Measurements from ENCODE around the gene DNAAF5.
A peak's percentile ranks its signal among the peaks of the same experiment; 100 is the strongest.

Gene DNAAF5

DNA sequence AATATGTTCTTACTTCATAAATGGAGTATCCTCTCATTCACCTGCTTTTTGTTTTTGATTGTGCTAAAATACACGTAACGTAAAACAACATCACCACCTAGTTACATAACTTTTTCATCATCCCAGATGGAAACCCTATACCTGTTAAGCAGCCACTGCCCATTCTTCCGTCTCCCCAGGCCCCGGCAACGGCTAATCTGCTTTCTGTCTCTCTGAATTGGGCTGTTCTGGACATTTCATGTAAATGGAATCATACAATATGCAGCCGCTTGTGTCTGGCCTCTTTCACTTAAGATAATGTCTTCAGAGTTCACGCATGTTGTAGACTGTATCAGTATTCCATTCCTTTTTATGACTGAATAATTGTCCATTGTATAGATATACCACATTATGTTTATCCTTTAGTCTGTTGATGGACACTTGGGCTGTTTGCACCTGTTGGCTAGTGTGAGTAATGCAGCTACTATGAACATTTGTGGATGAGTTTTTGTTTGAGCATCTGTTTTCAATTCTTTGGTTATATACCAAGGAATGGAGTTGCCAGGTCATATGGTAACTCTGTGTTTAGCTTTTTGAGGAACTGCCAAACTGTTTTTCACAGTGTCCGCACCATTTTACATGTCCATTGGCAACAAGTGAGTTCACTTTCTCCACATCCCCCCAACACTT lies 91.7 kb downstream of the DNAAF5 start:
- DNase-seq: no peak

DNA sequence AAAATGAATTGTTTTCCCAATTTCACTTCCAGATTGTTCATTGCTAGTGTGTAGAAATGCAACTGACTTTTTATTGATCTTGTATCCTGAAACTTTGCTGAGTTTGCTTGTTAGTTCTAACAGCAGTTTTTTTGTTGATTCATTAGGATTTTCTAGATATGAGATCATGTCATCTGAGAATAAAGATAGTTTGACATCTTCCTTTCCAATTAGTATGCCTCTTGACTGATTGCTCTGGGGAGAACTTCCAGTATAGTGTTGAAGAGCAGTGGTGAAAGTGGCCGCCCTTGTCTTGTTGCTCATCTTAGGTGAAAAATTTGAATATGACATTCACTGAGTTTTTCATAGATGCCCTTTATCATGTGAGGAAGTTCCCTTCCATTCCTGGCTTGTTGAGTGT lies 93.8 kb downstream of the DNAAF5 start:
- no peak for DNase-seq

DNA sequence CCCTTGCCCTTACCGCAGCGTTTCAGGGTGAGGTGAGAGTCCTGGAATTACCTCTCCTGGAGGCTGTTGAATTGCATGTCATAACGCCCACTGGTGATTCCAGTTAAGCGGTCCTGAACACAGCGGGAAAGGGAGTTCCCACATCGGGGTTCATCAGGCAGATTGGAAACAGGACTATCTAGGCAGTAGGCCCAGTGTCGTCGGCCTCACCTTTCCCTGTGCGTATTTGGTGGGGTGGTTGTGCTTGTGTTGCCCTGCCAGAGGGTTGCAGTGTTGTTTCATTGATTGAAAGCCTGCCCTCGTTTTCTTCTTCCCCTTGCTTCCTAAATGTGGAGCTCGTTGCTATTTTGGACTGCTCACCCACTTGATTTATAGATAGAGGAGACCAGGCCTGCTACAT lies 95.2 kb downstream of the DNAAF5 start:
- DNase-seq: no peak

DNA sequence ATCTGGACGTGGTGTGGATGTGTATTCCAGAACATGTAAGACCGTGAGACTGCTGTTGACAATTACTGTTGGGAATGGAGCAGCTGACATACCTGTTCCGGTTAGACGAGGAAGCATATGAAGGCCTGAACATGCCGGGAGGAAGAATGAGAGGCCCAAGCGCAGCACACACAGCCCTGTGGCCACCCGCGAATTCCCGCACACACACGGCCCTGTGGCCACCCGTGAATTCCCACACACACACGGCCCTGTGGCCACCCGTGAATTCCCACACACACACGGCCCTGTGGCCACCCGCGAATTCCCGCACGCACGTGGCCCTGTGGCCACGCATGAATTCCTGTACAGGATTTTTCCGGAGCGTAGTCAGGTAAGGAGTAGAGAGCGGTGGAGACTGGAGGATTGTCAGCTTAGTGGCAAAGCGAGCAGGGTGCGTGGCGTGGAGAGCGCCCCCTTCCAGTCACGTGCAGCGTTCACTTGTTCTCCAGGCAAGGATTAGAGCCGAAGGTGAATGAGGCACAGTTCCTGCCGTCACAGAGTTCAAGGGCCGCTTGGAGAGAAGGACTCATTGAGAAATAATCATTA lies 96.3 kb downstream of the DNAAF5 start:
- no peak for DNase-seq

DNA sequence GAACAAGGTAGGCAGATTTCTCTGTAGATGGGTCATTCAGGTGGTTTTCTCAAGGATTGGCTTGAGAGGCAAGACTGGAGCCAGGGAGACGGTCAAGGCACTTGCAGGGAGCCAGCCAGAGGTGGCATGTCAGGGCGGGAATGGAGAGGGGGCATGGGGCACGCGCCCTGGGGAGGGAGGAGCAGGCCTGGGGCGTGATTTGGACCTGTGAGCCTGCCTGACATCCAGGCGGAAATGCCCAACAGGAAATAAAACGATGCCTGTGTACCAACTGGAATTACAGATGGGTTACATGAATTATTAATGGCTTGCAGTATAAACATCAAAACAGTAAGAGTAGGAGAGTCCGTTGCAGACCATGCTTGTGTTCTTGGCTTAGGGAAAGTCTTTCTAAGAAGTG lies 97.2 kb downstream of the DNAAF5 start:
- no peak for DNase-seq

DNA sequence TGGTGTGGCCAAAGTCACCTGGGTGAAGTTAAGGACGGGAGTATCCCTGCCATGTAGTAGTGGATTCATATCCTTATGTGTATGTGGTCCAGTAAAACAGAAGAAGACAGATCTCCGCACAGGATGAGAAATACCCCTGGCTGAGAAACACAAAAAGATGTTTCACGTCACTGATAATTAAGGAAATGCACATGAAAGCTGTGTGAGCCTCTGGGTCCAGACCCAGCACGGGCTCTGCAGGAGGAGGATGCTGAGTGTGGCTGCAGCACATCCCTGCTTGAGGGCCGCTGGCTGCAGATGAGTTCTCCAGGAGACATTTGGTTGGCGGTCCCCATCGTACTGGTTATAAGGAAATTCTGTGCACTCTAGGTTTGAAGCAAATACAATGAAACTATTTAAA lies 97.6 kb downstream of the DNAAF5 start:
- DNase-seq: no peak

DNA sequence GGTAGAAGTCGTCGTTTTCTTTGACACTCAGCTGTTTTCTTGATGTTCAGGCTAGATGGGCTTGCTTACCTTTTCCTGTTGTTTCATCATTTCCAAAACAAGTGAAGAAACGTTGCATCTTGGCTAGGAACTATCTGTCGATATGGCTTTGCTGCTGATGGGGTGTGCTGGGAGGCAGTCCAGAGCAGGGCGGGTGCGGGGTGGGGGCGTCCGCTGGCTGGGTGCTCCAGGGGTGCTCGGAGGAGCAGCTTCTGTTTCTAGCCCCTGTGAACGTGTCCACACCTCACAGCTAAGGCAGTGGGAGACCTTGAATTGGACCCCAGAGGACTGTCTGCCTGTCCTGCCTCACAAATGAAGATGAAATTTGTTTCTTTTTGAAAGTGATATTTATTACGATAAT lies 98.2 kb downstream of the DNAAF5 start:
- no peak for DNase-seq

DNA sequence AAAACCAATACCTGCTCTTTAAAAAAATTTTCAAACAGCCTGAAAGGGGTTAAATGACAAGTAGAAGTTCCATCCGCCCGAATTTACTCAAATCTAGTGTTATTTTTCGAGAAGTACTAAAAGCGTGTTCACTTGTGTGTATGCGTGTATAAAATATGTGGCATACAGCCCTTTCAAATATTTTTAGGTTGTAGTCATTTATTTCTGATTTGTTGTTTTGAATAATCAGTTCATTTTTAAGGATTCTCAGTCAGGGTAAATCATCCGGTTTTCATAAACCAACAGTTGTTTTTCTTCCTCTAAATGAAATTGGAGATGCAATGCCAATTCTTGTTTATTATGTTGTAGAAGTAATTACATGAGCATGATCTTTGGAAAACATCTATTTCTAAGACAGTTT lies 98.9 kb downstream of the DNAAF5 start:
- DNase-seq: no peak

DNA sequence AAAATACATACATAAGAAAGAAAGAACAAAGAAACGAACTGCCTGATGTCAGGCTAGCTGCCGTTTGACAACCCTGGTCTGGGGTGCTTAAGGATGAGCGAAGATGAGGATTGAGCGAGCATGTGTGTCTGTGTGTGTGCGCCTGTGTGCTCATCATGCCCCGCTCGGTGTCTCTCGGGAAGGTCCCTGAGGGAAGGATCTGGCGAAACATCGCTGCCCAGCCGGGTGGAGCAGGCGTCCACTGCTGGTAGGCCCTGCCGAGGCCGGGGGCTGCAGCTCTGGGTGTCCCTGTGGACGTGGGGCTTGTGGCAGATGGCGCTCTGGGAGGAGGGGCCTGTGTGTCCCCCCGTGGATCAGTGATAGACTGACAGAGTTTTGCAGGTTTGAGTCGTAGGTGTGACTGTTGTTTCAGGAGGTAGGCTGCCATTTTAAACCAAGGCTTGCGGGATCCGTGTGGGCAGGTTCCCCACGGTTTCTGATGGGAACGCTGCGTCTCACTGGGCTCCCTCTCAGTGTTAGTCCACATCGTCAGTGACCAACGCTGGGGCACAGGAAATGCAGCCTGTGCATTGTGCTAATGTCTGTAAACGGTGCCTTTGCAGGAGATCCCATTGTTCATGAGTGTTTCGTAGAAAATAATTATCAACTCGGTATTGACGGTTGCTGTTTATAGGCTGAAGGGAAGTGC lies 99.9 kb downstream of the DNAAF5 start:
- no peak for DNase-seq

DNA sequence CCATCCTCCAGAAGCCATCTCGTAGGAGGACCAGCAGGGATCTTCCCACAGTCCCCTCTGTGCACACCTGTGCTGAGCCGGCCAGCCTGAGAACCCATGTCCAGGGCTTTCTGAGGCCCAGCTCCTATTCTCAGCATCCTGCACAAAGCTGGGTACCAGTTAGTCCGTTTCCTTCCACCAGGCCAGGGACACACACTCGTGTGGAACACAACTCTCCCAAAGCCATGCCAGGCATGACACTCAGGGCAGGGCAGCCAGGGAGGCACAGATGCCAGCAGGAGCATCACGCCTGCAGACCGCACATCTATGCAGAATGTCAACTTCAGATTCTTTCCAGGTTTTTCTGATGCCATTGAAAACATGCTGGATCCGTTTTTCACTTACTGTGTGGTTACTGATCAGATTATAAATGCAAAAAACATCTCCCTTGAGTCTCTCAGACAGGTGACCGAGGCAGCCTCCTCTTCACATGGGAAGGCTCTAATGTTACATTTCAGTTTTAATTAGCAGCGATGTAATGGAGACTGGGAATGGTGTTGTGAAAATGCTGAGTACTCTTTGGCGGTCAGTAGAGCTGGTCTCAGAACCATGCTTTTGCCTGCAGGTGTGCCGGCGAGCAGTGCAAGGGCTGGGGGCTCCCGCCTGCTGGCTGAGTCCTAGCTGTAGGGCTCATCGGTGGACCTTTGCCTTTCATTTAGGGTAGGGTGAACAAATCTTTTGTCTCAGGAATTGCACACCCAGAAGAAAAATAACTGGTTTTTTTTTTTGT lies 102.5 kb downstream of the DNAAF5 start:
- no peak for DNase-seq

DNA sequence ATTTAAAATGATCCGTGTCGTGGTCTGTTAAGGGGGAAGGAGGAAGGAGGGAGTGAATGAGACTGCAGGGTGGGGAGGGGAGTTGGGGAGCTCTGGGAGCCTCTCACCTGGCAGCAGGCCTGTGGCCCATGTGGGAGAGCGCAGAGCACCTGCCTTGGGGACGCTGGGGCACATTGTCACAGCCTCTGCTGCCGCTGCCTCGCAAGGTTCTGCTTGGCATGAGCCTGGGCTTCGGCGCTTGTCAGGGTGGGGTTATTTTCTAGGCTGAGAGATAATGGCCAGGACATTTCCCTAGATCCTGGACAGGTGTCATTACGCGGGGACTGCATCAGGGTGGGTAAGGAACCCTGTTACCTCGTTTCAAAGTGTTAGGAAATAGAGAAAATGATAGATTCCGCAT lies 103.6 kb downstream of the DNAAF5 start:
- DNase-seq: no peak

DNA sequence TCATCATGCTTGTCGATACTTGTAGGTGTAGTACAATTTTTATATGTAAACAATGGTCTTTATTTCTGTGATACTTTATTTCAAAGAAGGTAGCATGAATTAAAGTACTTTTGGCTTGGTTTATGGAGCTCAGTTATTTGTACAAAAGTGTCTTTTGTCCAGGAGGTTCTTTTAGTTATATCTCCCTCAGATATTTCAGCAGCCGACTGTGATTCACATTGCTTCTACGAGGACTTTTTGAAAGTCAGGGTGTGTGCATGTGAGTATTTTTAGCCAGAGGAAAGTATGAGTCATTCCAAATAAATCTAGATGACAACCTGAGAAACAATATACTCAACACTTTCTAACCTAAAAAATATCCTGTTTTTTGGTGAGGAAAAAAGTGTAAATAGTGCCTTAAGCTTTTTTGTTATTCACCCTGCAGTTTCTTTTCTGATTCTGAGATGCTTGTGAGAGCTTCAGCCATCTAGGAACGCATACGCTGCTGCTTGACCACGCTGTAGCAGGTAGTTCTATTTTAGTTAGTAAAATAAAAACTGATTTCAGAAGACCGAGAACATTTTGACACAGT lies 105.2 kb downstream of the DNAAF5 start:
- DNase-seq: peak in 1 of 2 experiments; percentile 44

DNA sequence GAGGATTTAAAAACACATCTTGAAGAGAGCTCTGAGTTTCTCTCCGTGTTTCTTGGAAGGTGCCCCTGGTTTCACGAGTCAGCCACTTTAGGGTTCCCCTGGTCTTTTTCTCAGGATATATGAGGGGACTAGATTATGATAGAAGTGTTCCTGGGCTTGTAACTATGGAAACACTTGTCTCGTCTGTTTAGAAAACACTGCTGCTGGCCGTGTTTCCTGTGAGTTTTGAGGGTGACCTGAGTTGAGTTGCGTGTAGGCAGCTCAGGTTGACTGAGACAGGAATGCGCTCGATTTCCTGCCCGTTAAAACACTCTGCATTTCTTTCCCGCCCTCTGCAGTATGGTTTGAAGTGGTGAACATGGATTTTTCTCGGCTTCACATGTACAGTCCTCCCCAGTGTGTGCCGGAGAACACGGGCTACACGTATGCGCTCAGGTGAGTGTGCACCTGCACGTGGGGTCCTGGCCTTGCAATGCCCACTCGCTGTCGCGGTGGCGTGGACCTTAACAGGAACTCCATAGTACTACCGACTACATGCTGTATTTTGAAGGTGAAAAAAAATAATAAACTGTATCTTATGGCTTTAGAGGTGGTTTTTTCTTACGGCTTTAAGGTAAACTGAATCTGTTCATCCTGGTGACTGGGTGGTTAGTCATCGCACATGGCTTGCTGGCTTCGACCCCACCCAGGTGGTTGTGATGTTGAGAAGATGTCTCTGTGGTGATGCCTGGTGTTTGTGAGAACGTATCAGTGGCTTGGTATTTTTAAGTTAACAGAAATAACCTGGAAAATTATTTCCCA lies 105.9 kb downstream of the DNAAF5 start, which contains the start of gene SUN1:
TSS of gene SUN1 (plus strand) at position 310 of the 801 bp plus-strand sequence. CDS start at position 359, 49 bp downstream.
- DNase-seq: peak; percentile 50 to 82

DNA sequence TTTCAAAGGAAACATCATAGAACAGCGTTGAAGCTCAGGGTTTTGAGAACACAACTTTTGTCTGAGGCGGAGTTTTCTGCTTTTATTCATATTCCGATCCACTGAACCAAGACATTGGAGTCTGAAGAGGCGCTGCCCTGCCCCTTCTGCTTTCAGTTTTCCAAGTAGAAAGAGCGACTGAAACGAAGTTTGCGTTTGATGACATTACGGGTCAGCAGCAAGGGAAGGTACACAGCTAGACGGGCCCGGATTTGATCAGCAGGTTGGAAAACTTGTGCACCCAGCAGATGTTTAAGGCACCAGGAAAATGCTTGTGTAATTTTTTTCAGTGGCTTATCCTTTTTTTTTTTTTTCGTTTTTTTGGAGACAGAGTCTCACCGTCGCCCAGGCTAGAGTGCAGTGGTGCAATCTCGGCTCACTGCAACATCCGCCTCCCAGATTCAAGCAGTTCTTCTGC lies 106.5 kb downstream of the DNAAF5 start:
- no peak for DNase-seq

DNA sequence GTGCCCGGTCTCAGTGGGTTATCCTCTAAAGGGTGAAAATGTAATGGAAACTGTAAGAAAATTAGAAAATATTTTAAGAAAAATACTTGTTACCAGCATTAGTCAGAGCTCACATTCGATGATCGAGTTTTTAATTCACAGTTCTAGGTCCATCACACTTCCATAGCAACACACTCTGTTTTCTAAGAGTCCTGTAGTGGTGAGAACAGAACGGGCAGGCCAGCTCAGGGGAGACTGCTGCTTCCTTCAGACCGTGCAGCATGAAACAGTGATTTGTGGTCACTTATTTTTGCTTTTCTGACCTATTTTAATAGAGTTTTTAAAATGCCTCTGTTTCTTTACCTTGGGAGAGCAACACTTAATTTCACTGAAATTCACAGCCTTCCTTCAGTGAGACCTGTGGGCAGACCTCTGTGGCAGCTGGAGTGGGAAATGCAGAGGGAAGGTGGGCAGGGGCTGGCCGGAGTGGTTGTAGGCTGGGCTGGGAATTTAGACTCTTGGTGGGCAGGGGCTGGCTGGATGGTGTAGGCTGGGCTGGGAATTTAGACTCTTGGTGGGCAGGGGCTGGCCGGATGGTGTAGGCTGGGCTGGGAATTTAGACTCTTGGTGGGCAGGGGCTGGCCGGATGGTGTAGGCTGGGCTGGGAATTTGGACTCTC lies 107.2 kb downstream of the DNAAF5 start:
- DNase-seq: no peak

DNA sequence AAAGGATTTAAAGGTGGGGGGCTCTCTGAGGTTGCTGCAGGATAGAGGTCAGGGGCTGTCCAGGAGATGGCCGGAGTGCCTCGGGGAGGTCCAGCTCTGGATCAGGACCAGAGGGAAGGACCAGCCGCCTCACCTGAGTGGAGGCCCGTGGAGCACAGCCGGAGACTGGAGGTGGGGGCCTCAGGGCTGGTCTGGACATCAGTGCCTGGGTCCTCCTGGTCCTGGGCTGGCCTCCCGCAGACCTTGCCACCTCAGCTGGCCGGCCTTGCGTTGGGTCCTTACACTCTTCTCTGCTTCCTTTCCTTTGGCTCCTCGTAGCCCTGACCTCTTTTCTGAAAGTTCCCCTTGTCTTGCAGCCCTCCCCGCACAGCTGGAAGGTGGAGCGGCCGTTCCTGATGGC lies 107.8 kb downstream of the DNAAF5 start:
- no peak for DNase-seq

DNA sequence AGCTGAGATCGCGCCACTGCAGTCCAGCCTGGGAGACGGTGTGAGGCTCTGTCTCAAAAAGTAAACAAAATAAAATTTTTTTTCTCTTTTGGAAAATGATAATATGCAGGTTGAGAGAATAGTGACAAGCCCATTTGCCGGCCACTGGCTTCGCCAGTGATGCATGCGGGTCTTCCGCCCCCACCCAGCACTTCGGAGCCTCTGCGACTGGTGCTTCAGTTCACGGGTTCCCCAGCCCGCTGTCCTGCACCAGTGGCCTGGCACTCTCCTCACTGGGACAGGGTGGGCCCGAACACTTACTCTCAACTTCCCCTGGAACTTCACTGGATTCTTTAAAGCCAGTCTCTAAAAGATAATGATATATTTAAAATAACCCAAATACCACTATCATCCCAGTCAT lies 108.5 kb downstream of the DNAAF5 start:
- no peak for DNase-seq

DNA sequence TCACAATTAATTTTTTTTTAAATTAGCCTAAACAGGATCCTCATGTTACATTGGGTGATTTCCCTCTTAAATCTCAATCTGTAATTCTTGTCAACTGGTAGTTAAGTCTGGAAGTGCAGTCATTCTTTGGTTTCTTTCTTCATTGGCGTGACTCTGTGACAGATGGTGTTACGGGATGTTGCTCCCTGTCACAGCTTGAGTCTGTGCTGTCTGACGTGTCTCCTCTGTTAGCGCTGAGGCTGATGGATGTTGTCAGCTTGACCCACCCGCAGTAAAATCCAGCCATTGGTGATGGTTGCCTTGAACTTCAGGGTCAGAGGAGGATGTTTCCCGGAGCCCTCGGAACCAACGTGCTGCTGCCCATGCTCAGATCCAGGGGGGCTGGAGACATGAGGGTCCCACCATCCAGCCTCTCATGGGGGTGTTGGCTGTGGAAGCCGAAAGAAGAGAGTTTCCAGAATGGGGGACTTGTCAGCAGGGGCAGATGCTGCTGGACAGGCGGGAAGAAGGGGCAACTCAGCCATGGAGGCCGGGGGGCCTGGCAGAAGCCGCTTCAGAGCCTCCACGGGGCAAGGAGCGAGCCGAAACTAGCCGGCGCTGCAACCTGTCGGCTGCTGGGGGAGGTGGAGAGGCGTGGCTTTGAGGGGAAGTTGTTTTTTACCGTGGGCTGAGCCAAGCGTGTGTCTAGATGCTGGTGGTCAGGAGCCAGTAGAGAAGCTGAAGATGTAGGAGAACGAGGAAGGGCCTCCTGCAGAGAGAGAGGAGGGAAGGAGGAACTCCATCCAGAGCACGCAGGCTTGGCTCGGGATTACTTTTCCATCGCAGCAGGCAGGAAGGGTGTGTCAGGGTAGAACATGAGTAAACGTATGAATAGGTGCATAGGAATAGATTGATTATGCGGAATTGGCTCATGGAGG lies 109.2 kb downstream of the DNAAF5 start:
- DNase-seq: no peak
